ENCODE results near the gene MOGAT1.
A peak's percentile ranks its signal among the peaks of the same experiment; 100 is the strongest.

- TF ChIP-seq, protein P1, sequence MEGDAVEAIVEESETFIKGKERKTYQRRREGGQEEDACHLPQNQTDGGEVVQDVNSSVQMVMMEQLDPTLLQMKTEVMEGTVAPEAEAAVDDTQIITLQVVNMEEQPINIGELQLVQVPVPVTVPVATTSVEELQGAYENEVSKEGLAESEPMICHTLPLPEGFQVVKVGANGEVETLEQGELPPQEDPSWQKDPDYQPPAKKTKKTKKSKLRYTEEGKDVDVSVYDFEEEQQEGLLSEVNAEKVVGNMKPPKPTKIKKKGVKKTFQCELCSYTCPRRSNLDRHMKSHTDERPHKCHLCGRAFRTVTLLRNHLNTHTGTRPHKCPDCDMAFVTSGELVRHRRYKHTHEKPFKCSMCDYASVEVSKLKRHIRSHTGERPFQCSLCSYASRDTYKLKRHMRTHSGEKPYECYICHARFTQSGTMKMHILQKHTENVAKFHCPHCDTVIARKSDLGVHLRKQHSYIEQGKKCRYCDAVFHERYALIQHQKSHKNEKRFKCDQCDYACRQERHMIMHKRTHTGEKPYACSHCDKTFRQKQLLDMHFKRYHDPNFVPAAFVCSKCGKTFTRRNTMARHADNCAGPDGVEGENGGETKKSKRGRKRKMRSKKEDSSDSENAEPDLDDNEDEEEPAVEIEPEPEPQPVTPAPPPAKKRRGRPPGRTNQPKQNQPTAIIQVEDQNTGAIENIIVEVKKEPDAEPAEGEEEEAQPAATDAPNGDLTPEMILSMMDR (CRISPR knock-in tag; IDR thresholded peaks at IDR 0.05), result peak; percentile 24; the same call in 1 of the 2 replicates
- peak; percentile 98 for TF ChIP-seq ZNF317 (CRISPR knock-in tag; IDR thresholded peaks at IDR 0.05)
These were observed 37.9 kb downstream of the MOGAT1 start for GRCh38 chr2:222709191-222709891.

All from HepG2 (cell line).